H1 (cell line): Measurements from ENCODE around the gene ARMC9. TPM values are rescaled to one million over a fixed set of nuclear protein-coding genes. Genes with fewer than 3 reads are reported as not detected.
A peak's percentile ranks its signal among the peaks of the same experiment; 100 is the strongest.

Experiments used
- CTCF ChIA-PET: fragments of 300-600 bp; sonication (Branson Sonifier 250); formaldehyde crosslinking; loops from one replicate; lab custom pipeline; 2021; ENCODE audit not compliant: partially characterized antibody; lab: Charles Lee
- POLR2A ChIA-PET: fragments of 300-600 bp; sonication (Branson Sonifier 250); formaldehyde crosslinking; loops from one replicate; lab custom pipeline; 2021; ENCODE audit warnings: inconsistent platforms; ENCODE audit not compliant: partially characterized antibody; lab: Charles Lee
- DNase-seq, 2 experiments: peaks; one replicate each; pipeline versions ENCODE4 v3.0.0 to v3.0.0-alpha.2; 2010 to 2022; ENCODE audit warnings: low spot score in 2 of 2, low read depth in 1 of 2, mixed read lengths in 1 of 2
- FAIRE-seq: peaks from 2 replicates; lab custom pipeline; 2011; peaks lifted over from hg19 to GRCh38; lab: Jason Lieb, UNC
- H2AFZ ChIP-seq: 2 replicates; pipeline ENCODE4 v1.8.1; 2012; ENCODE audit warnings: low read length, inconsistent platforms
- H2AK5ac ChIP-seq: 2 replicates; pipeline ENCODE4 v1.6.1; 2013; ENCODE audit warnings: low read depth, low read length
- H2BK120ac ChIP-seq: replicated peaks from 2 replicates; pipeline ENCODE3; 2013; ENCODE audit warnings: low read depth, low read length, inconsistent platforms
- H2BK12ac ChIP-seq: 2 replicates; pipeline ENCODE4 v1.6.1; 2013; ENCODE audit warnings: low read depth, low read length
- H2BK15ac ChIP-seq: 2 replicates; pipeline ENCODE4 v1.6.1; 2013; ENCODE audit warnings: low read length
- H2BK20ac ChIP-seq: 2 replicates; pipeline ENCODE4 v1.6.1; 2013; ENCODE audit warnings: low read length
- H2BK5ac ChIP-seq: 2 replicates; pipeline ENCODE4 v1.6.1; 2013; ENCODE audit warnings: low read depth, low read length
- H3K14ac ChIP-seq: 2 replicates; pipeline ENCODE4 v1.6.1; 2013; ENCODE audit warnings: inconsistent platforms; ENCODE audit not compliant: insufficient read length
- H3K18ac ChIP-seq: 2 replicates; pipeline ENCODE4 v1.6.1; 2013; ENCODE audit warnings: low read length; ENCODE audit errors: extremely low read depth
- H3K23ac ChIP-seq: 2 replicates; pipeline ENCODE4 v1.6.1; 2013; ENCODE audit warnings: inconsistent platforms; ENCODE audit not compliant: insufficient read length
- H3K23me2 ChIP-seq: 2 replicates; pipeline ENCODE4 v1.6.1; 2013; ENCODE audit warnings: low read depth, low read length
- H3K27ac ChIP-seq: 2 replicates; pipeline ENCODE4 v1.6.1; 2011; ENCODE audit warnings: low read depth, low read length, inconsistent platforms
- H3K27me3 ChIP-seq, 4 experiments: replicated peaks in 1 of 4; 1 replicate in 1 of 4; 2 replicates in 3 of 4; pipeline versions ENCODE4 v1.6.1 to v1.8.1; 2011 to 2013; ENCODE audit warnings: low read length in 3 of 4, mild to moderate bottlenecking in 3 of 4, inconsistent platforms in 2 of 4, mixed read lengths in 2 of 4, moderate library complexity in 1 of 4; ENCODE audit not compliant: control insufficient read depth in 3 of 4, insufficient read depth in 3 of 4; ENCODE audit errors: extremely low read depth in 1 of 4
- H3K36me3 ChIP-seq, 4 experiments: 2 replicates each; pipeline versions ENCODE4 v1.6.1 to v1.8.1; 2011 to 2013; ENCODE audit warnings: mild to moderate bottlenecking in 4 of 4, low read length in 3 of 4, moderate library complexity in 2 of 4, control low read depth in 1 of 4, inconsistent platforms in 1 of 4; ENCODE audit not compliant: insufficient read depth in 4 of 4, control insufficient read depth in 2 of 4
- H3K4ac ChIP-seq: replicated peaks from 2 replicates; pipeline ENCODE3; 2013; ENCODE audit warnings: low read length, low read depth, mixed read lengths, inconsistent platforms; ENCODE audit not compliant: insufficient read length
- H3K4me1 ChIP-seq, 4 experiments: replicated peaks in 1 of 4; 1 replicate in 1 of 4; 2 replicates in 3 of 4; pipeline versions ENCODE4 v1.6.1 to v1.8.1; 2011 to 2013; ENCODE audit warnings: low read length in 3 of 4, inconsistent platforms in 2 of 4, mixed read lengths in 1 of 4; ENCODE audit not compliant: insufficient read depth in 4 of 4, control insufficient read depth in 3 of 4
- H3K4me2 ChIP-seq, 2 experiments: 2 replicates each; pipeline versions ENCODE4 v1.6.1 to v1.8.1; 2011 to 2013; ENCODE audit warnings: low read depth in 2 of 2, low read length in 2 of 2, control low read depth in 1 of 2, inconsistent platforms in 1 of 2, mild to moderate bottlenecking in 1 of 2; ENCODE audit not compliant: insufficient read depth in 1 of 2
- H3K4me3 ChIP-seq, 4 experiments: fragments of 200-600, 300-600 bp in 1 of 4; sonication (generic), shearing (Covaris generic), sonication (Bioruptor Twin) in 1 of 4; 2 replicates each; pipeline versions ENCODE4 v1.5.1 to v1.8.1; 2011 to 2016; ENCODE audit warnings: low read length in 4 of 4, low read depth in 3 of 4, control low read depth in 2 of 4, inconsistent platforms in 2 of 4, mild to moderate bottlenecking in 2 of 4, mixed read lengths in 1 of 4, moderate library complexity in 1 of 4; ENCODE audit not compliant: insufficient read depth in 2 of 4; ENCODE audit errors: extremely low read depth in 1 of 4
- H3K56ac ChIP-seq: replicated peaks from 2 replicates; pipeline ENCODE3; 2013; ENCODE audit warnings: low read depth, mild to moderate bottlenecking, mixed read lengths, low read length, inconsistent platforms; ENCODE audit not compliant: insufficient read length
- H3K79me1 ChIP-seq: 2 replicates; pipeline ENCODE4 v1.6.1; 2013; ENCODE audit warnings: low read depth, low read length, control low read depth
- H3K79me2 ChIP-seq, 2 experiments: 2 replicates each; pipeline versions ENCODE4 v1.6.1 to v1.8.1; 2012 to 2013; ENCODE audit warnings: low read length in 2 of 2, mild to moderate bottlenecking in 2 of 2, inconsistent platforms in 1 of 2; ENCODE audit not compliant: insufficient read depth in 2 of 2, control insufficient read depth in 1 of 2
- H3K9ac ChIP-seq, 4 experiments: replicated peaks in 1 of 4; 1 replicate in 1 of 4; 2 replicates in 3 of 4; pipeline versions ENCODE4 v1.6.1 to v1.8.1; 2011 to 2013; ENCODE audit warnings: low read depth in 3 of 4, low read length in 3 of 4, control low read depth in 2 of 4, mild to moderate bottlenecking in 2 of 4, moderate library complexity in 2 of 4, inconsistent platforms in 1 of 4; ENCODE audit errors: extremely low read depth in 1 of 4
- H3K9me3 ChIP-seq, 2 experiments: 2 replicates each; pipeline versions ENCODE4 v1.6.1 to v1.8.1; 2012 to 2013; ENCODE audit warnings: mild to moderate bottlenecking in 2 of 2, moderate library complexity in 2 of 2, control low read depth in 1 of 2, inconsistent platforms in 1 of 2, low read depth in 1 of 2, low read length in 1 of 2, mixed read lengths in 1 of 2; ENCODE audit not compliant: insufficient read depth in 2 of 2
- H4K20me1 ChIP-seq, 2 experiments: replicated peaks in 1 of 2; 2 replicates each; pipeline versions ENCODE3 to v1.8.1; 2011 to 2013; ENCODE audit warnings: inconsistent platforms in 2 of 2, low read length in 2 of 2, mild to moderate bottlenecking in 1 of 2; ENCODE audit not compliant: insufficient read depth in 2 of 2, control insufficient read depth in 1 of 2
- H4K5ac ChIP-seq: 2 replicates; pipeline ENCODE4 v1.6.1; 2013; ENCODE audit warnings: low read length, low read depth, mixed read lengths, inconsistent platforms; ENCODE audit not compliant: insufficient read length
- H4K8ac ChIP-seq: 2 replicates; pipeline ENCODE4 v1.8.0; 2013; ENCODE audit warnings: mild to moderate bottlenecking, moderate library complexity, low read length, inconsistent platforms; ENCODE audit not compliant: insufficient read depth; ENCODE audit errors: extremely low read depth
- H4K91ac ChIP-seq: replicated peaks from 2 replicates; pipeline ENCODE3; 2013; ENCODE audit warnings: low read length, mixed read lengths, inconsistent platforms; ENCODE audit not compliant: insufficient read length
- CTBP2 ChIP-seq: IDR thresholded peaks from 2 replicates; pipeline ENCODE4 v1.7.0; 2011; ENCODE audit warnings: borderline replicate concordance, mild to moderate bottlenecking, moderate library complexity, mixed read lengths, low read length; ENCODE audit not compliant: insufficient read depth, insufficient read length
- WGBS, 2 experiments: shearing (Covaris generic) in 1 of 2; methylation state at CpG; one replicate each; pipeline versions ENCODE4 v1.1.6 to v1.1.7; 2013 to 2015; ENCODE audit warnings: low lambda C conversion rate in 2 of 2, mixed read lengths in 2 of 2, inconsistent platforms in 1 of 2, low coverage in 1 of 2, missing lambda C conversion rate in 1 of 2; ENCODE audit not compliant: insufficient replicate concordance in 2 of 2, insufficient coverage in 1 of 2, insufficient read length in 1 of 2; ENCODE audit errors: extremely low coverage in 1 of 2, missing lambda C conversion rate in 1 of 2; 5-methylcytosine and 5-hydroxymethylcytosine counted together
- polyA plus RNA-seq, 7 experiments: library from polyadenylated mRNA; depleted of rRNA in 3 of 7; stranded (reverse) in 5 of 7; unstranded in 2 of 7; fragments of >200 nt in 5 of 7; fragments of 200-250 nt in 2 of 7; gene quantifications; 1 replicate in 5 of 7; 2 replicates in 1 of 7; 4 replicates in 1 of 7; pipeline versions ENCODE4 v1.2.1 to v1.2.3, GENCODE V29; 2011 to 2013; ENCODE audit warnings: missing spikeins in 2 of 7, mixed read lengths in 2 of 7
- total RNA-seq: library from RNA; stranded (reverse); fragmentation: NEBNext Ultra II Directional; extraction: Animal tissue kit (Norgen Biotek cat#: 25700); gene quantifications from 2 replicates; pipeline ENCODE4 v1.2.1, GENCODE V29; 2021
- TF ChIP-seq, protein P1 (sequence below): IDR thresholded peaks from 2 replicates; pipeline ENCODE4 v1.6.1; 2012; ENCODE audit warnings: inconsistent platforms

Gene ARMC9
- total and polyA plus RNA-seq, 2 of the 8 experiments (the other 6 are each of a cell fraction or from before 2014, with no cell fraction given): 23.2 to 36.1 TPM

DNA sequence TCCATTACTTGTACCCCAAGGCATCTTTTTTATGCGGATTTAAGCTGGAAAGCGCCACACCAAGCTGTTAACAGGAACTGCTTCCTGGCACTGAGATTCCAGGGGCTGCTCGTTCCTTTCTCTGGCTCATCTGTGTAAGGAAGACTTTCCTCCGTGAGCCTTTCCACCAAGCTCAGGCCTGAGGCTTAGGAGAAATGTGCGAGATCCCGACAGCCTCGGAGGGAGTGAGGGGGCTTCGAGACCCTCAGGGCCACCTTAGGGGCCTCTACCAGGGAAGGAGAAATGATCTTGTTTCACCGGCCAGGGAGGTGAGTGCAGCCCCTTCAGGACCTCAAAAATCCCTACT lies 214.2 kb downstream of the ARMC9 start:
- Histone ChIP-seq H2BK120ac (peak overlapping the region; percentile 81), H2BK15ac (peak overlapping the region; percentile 98; the same call in 1 of the 2 replicates), H2BK12ac (peak overlapping the region; percentile 99; the same call in 1 of the 2 replicates), H3K4me2 (peak overlapping the region; percentile 55 to 72; a peak in 3 of 4 replicates), H2AK5ac (no peak overlapping the region), H2BK5ac (peak overlapping the region; percentile 62; the same call in 1 of the 2 replicates), H3K27me3 (no peaks in the 10 kb centered on the region), H4K20me1 (no peaks in the 10 kb centered on the region), H3K14ac (no peak overlapping the region), H3K23ac (no peak overlapping the region), H3K4ac (no peak overlapping the region), H2BK20ac (peak overlapping the region; percentile 48; the same call in 1 of the 2 replicates), H3K36me3 (no peaks in the 10 kb centered on the region), H4K5ac (peak overlapping the region; percentile 41), H3K4me3 (peak overlapping the region in 1 of 4 experiments; percentile 62; a peak in 2 of 8 replicates), H3K9me3 (no peaks in the 10 kb centered on the region; a peak in 1 of 4 replicates), H2AFZ (0 out of 2 replicates have a peak overlapping the region, but pooled peaks have one; percentile 54), H3K9ac (peak overlapping the region in 2 of 4 experiments; percentile 10 to 34; a peak in 2 of 7 replicates), H3K4me1 (peaks cover 14 to 29% (median 20%) of the 10 kb centered on the region in 4 experiments), H3K79me2 (no peaks in the 10 kb centered on the region), H3K27ac (no peak overlapping the region), H3K18ac (peak overlapping the region; percentile 93), H3K56ac (no peak overlapping the region), H3K79me1 (no peaks in the 10 kb centered on the region), H3K23me2 (no peaks in the 10 kb centered on the region; the same call in 1 of the 2 replicates), H4K91ac (peak overlapping the region; percentile 28), H4K8ac (peak overlapping the region; percentile 16; the same call in 1 of the 2 replicates)
- WGBS, 2 experiments: 49% methylated on average over 9 of the region's 9 CpGs; no CpG with 5 or more reads in 1 of the 2 experiments
- DNase-seq: no peak
- ChIA-PET CTCF (interaction anchor here (0.6 to 32.5 kb wide), 36 partner anchors 5 to 309 kb away, joined by 3 to 617 read pairs (median 4); partner anchors contain the start of gene B3GNT7), POLR2A (interaction anchor here (0.7 to 20.1 kb wide), 14 partner anchors 10 to 356 kb away, joined by 3 to 235 read pairs (median 4); partner anchors contain the start of genes NCL and PSMD1)
- TF ChIP-seq CTBP2: no peak
- TF ChIP-seq, protein P1, sequence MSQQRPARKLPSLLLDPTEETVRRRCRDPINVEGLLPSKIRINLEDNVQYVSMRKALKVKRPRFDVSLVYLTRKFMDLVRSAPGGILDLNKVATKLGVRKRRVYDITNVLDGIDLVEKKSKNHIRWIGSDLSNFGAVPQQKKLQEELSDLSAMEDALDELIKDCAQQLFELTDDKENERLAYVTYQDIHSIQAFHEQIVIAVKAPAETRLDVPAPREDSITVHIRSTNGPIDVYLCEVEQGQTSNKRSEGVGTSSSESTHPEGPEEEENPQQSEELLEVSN: 0 out of 2 replicates have a peak, but pooled peaks have one; percentile 2
- no peak for FAIRE-seq
